HEK293T (cell line): ENCODE data around the gene SYT2.

ENCODE experiments used
- BHLHE40 ChIP-seq: fragments of 450-650 bp; IDR thresholded peaks from 2 replicates; pipeline ENCODE4 v1.6.1; 2016; ENCODE audit warnings: mild to moderate bottlenecking, moderate library complexity, borderline replicate concordance
- ELF4 ChIP-seq: fragments of 450-650 bp; IDR thresholded peaks from 2 replicates; pipeline ENCODE4 v1.6.1; 2017; ENCODE audit warnings: antibody characterized with exemption
- NFRKB ChIP-seq: fragments of 450-650 bp; IDR thresholded peaks from 2 replicates; pipeline ENCODE4 v1.6.1; 2016; ENCODE audit warnings: mild to moderate bottlenecking, moderate library complexity
- SP1 ChIP-seq: fragments of 450-650 bp; IDR thresholded peaks from 2 replicates; pipeline ENCODE4 v1.6.1; 2017
- SUZ12 ChIP-seq: fragments of 450-650 bp; IDR thresholded peaks from 2 replicates; pipeline ENCODE4 v1.6.1; 2016; ENCODE audit warnings: mild to moderate bottlenecking
- ZNF384 ChIP-seq: fragments of 450-650 bp; IDR thresholded peaks from 2 replicates; pipeline ENCODE4 v1.6.1; 2016

GRCh38 chr1:202656951-202657646, 53.2 kb downstream of the SYT2 start:
- TF ChIP-seq SUZ12 (no peak), NFRKB (no peak), SP1 (no peak), ELF4 (no peak), ZNF384 (no peak), BHLHE40 (no peak)
